Measurements from ENCODE around the gene FGD4. TPM values are rescaled to one million over a fixed set of nuclear protein-coding genes. Genes with fewer than 3 reads are reported as not detected.

The FGD4 gene
- total and polyA plus RNA-seq, 9 of the 15 experiments (the other 6 are each of a cell fraction or from before 2014, with no cell fraction given) = 0.05 to 0.51 (median 0.27) TPM

DNA sequence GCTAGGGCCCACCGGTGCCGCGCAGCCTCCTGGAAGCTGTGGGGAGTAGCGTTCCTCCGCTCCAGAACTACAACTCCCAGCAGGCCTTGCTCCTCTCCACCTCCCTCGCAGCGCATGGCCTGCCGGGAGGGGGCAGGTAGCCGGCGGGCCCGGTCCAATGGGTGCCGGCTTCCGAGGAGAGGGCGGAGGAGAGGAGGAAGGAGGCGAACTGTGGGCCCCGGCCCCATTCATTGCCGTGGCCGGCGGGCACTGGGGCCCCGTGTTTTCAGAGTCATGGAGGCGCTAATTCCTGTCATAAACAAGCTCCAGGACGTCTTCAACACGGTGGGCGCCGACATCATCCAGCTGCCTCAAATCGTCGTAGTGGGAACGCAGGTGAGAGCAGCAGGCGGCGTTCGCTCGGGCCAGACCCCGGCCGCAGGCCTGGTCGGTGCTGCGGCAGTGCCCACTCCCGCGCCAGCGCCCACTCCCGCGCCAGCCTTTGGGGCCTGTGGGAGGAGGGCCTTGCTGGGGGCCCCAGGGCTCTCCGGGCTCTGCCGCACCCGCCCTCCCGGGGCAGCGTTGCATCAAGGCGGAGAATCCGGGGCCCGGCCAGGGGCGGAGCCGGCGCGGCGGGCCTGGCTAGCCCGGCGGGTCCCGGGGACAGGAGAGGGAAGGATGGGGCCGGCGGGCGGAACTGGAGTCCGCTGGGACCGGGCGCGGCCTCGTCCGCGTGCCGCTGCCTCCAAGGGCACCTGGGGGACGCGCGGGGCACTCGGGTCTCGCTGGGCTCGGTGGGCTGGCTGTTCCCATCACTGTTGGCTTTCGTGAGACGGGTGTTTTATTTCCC lies 279.9 kb downstream of the FGD4 start, which contains the start of gene DNM1L (continued):
- TF ChIP-seq, protein P1, sequence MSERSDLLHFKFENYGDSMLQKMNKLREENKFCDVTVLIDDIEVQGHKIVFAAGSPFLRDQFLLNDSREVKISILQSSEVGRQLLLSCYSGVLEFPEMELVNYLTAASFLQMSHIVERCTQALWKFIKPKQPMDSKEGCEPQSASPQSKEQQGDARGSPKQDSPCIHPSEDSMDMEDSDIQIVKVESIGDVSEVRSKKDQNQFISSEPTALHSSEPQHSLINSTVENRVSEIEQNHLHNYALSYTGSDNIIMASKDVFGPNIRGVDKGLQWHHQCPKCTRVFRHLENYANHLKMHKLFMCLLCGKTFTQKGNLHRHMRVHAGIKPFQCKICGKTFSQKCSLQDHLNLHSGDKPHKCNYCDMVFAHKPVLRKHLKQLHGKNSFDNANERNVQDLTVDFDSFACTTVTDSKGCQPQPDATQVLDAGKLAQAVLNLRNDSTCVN (CRISPR knock-in tag; IDR thresholded peaks at IDR 0.05) = no peak
- TF ChIP-seq RBM14 (IDR thresholded peaks at IDR 0.05; ENCODE audit: borderline replicate concordance, insufficient read depth, low read depth, low read length) = peak; percentile 49; the same call in 1 of the 2 replicates
- TF ChIP-seq, protein P2, sequence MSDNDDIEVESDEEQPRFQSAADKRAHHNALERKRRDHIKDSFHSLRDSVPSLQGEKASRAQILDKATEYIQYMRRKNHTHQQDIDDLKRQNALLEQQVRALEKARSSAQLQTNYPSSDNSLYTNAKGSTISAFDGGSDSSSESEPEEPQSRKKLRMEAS (CRISPR knock-in tag; IDR thresholded peaks at IDR 0.05) = peak; percentile 73; the same call in 1 of the 2 replicates
- no peak for TF ChIP-seq TAL1 (IDR thresholded peaks at IDR 0.05)
- TF ChIP-seq, protein P3, sequence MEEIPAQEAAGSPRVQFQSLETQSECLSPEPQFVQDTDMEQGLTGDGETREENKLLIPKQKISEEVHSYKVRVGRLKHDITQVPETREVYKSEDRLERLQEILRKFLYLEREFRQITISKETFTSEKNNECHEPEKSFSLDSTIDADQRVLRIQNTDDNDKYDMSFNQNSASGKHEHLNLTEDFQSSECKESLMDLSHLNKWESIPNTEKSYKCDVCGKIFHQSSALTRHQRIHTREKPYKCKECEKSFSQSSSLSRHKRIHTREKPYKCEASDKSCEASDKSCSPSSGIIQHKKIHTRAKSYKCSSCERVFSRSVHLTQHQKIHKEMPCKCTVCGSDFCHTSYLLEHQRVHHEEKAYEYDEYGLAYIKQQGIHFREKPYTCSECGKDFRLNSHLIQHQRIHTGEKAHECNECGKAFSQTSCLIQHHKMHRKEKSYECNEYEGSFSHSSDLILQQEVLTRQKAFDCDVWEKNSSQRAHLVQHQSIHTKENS (CRISPR knock-in tag; IDR thresholded peaks at IDR 0.05) = no peak
- no peak for TF ChIP-seq ZSCAN29 (IDR thresholded peaks at IDR 0.05)
- TF ChIP-seq RBM25 (IDR thresholded peaks at IDR 0.05; ENCODE audit: low read depth, low read length, severe bottlenecking) = no peak
- TF ChIP-seq, protein P4, sequence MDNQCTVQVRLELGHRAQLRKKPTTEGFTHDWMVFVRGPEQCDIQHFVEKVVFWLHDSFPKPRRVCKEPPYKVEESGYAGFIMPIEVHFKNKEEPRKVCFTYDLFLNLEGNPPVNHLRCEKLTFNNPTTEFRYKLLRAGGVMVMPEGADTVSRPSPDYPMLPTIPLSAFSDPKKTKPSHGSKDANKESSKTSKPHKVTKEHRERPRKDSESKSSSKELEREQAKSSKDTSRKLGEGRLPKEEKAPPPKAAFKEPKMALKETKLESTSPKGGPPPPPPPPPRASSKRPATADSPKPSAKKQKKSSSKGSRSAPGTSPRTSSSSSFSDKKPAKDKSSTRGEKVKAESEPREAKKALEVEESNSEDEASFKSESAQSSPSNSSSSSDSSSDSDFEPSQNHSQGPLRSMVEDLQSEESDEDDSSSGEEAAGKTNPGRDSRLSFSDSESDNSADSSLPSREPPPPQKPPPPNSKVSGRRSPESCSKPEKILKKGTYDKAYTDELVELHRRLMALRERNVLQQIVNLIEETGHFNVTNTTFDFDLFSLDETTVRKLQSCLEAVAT (IDR thresholded peaks at IDR 0.05) = no peak
- no peak for TF ChIP-seq KAT8 (IDR thresholded peaks at IDR 0.05; ENCODE audit: low read depth)
- TF ChIP-seq ZNF586 (CRISPR knock-in tag; conservative IDR thresholded peaks at IDR 0.05) = no peak
- TF ChIP-seq, protein P5, sequence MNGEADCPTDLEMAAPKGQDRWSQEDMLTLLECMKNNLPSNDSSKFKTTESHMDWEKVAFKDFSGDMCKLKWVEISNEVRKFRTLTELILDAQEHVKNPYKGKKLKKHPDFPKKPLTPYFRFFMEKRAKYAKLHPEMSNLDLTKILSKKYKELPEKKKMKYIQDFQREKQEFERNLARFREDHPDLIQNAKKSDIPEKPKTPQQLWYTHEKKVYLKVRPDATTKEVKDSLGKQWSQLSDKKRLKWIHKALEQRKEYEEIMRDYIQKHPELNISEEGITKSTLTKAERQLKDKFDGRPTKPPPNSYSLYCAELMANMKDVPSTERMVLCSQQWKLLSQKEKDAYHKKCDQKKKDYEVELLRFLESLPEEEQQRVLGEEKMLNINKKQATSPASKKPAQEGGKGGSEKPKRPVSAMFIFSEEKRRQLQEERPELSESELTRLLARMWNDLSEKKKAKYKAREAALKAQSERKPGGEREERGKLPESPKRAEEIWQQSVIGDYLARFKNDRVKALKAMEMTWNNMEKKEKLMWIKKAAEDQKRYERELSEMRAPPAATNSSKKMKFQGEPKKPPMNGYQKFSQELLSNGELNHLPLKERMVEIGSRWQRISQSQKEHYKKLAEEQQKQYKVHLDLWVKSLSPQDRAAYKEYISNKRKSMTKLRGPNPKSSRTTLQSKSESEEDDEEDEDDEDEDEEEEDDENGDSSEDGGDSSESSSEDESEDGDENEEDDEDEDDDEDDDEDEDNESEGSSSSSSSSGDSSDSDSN (IDR thresholded peaks at IDR 0.05; ENCODE audit: borderline replicate concordance in 1 of 2, low read depth in 2 of 2, low read length in 2 of 2) = peak; percentile 92 to 96
- TF ChIP-seq TBL1XR1 (IDR thresholded peaks at IDR 0.05; ENCODE audit: low read length in 2 of 2) = no peak
- no peak for TF ChIP-seq ZNF764 (CRISPR knock-in tag; IDR thresholded peaks at IDR 0.05; ENCODE audit: low read depth)
- TF ChIP-seq, protein P6, sequence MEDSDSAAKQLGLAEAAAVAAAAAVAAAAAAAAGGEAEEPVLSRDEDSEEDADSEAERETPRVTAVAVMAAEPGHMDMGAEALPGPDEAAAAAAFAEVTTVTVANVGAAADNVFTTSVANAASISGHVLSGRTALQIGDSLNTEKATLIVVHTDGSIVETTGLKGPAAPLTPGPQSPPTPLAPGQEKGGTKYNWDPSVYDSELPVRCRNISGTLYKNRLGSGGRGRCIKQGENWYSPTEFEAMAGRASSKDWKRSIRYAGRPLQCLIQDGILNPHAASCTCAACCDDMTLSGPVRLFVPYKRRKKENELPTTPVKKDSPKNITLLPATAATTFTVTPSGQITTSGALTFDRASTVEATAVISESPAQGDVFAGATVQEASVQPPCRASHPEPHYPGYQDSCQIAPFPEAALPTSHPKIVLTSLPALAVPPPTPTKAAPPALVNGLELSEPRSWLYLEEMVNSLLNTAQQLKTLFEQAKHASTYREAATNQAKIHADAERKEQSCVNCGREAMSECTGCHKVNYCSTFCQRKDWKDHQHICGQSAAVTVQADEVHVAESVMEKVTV (CRISPR knock-in tag; IDR thresholded peaks at IDR 0.05) = no peak
- no peak for TF ChIP-seq ZNF717 (CRISPR knock-in tag; IDR thresholded peaks at IDR 0.05)
- no peak for TF ChIP-seq BCL6 (CRISPR knock-in tag; IDR thresholded peaks at IDR 0.05)
- no peak for TF ChIP-seq NFE2 (IDR thresholded peaks at IDR 0.05; ENCODE audit: low read depth)
- peak; percentile 78 for TF ChIP-seq MBD2 (IDR thresholded peaks at IDR 0.05; ENCODE audit: borderline replicate concordance, low read depth)
- TF ChIP-seq ARID2 (IDR thresholded peaks at IDR 0.05) = no peak
- no peak; the same call in 1 of the 2 replicates for TF ChIP-seq SNIP1 (IDR thresholded peaks at IDR 0.05; ENCODE audit: low read depth)
- no peak for TF ChIP-seq ZNF507 (tag; conservative IDR thresholded peaks at IDR 0.05)

Data from K562 (cell line).